Cerebellar cortex (tissue), 1 donor: ENCODE measurements around the gene ANKS4B.
"Not testable (repeated sequence)": the region's sequence is repeated elsewhere in the genome, so short reads cannot be mapped to it uniquely, and the experiment has no call there.

Experiments
- DNase-seq: peaks from one replicate; pipeline ENCODE4 v3.0.0-alpha.2; 2015; ENCODE audit warnings: low spot score

Gene ANKS4B

DNA sequence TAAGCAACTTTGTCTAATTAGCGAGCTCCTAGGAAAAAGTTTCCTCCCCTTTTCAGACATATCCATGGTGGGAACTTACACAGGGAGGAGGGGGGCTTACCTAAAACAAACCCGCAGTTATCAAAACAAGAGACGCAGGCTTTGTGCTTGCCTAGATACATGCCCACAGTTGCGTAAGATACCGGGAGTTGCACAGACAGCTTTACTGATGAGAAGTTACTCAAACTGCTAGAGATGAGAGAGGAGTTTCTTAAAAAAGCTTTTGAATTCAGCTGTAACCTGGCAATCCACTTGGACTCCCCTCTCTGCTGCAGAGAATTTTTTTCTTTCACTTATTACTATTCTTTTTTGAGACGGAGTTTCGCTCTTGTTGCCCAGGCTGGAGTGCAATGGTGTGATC, 15.3 kb upstream of the ANKS4B start:
- DNase-seq, result no peak

- no peak for DNase-seq
These were observed 13.9 kb upstream of the ANKS4B start for GRCh38 chr16:21219551-21219950.

GRCh38 chr16:21222495-21223337, 10.8 kb upstream of the ANKS4B start:
- no peak for DNase-seq

DNA sequence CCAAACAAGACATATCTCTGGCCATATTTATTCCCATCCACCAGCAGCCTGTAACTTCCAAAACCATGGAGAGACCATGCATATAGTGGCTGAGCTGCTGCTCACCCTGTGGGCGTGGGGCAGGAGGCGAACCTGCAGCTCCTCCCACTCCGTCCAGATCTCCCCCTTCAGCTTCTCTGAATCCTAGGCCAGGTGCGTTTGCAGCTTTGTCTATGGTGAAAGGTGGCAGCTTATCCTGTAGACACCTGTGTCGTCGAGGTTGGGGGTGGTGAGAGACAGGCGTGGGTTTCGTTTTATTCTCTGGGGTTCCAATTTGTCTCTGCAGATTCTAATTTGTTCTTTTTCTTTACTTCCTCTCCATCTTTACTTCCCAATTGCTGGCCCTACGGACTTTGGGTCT, 9.7 kb upstream of the ANKS4B start:
- DNase-seq, result no peak

DNA sequence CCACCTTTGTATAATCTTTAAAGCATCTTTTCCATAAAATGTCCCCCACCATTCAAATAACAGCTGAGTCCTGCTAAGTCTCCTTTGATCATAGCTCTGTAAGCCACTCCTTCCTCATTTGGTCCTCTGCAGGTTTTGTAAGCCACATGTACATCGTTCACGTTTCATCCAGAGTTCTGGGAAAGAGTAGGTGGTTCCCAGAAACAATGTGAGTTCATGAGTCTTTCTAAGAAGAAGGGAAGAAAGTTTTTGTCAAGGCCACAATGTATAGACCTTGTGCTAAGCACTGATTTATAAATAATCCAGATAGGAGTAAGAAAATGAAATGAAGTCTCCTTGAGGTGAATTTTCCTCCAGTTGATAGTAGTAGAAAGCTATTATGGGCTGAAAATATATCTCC, 8.7 kb upstream of the ANKS4B start:
- DNase-seq, result no peak

- DNase-seq, result peak; percentile 92
These were observed 6.8 kb upstream of the ANKS4B start for GRCh38 chr16:21226749-21227148.

GRCh38 chr16:21227866-21228265, 5.6 kb upstream of the ANKS4B start:
- DNase-seq, result no peak

- DNase-seq, result no peak
These were observed 5.1 kb upstream of the ANKS4B start for GRCh38 chr16:21228361-21228872.

DNA sequence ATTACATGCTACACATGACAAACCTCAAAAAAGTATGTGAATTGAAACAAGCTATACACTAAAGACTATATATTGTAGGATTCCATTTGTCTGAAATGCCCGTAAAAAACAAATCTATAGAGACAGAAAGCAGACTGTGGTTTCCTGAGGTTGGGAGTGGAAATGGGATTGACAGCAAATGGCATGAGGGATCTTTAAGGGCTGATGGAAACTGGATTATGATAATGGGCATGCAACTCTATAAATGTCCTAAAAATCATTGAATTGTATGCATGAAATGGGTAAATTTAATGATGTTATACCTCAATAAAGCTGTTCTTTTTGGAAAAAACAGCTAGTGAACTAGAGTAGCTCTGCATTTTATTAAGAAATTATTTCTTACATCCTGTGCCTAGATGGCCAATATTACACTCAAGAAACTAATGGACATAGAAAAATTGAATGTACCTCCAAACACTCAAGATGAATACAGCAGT, 416 bp upstream of the ANKS4B start:
- no peak for DNase-seq

DNA sequence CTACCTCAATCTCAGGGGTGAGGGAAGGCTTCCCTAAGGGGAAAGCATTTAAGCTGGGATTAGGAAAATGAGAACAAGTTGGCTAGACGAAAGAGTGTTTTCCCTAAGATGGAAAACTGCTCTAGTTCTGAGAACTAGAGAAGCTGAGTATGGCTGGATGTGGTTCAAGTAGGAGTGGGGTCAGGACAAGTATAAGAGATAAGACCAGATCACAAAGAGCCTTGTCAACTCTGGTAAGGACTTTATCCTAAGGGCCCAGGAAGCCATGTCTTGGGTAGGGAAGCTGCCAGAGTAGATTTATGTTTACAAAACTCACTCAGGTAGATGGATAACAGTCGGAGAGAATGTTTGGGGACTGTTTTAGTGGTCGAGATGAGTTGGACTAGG, 1.7 kb downstream of the ANKS4B start:
- DNase-seq, result no peak

- no peak for DNase-seq
These were observed 3.3 kb downstream of the ANKS4B start for GRCh38 chr16:21236831-21237230.

- DNase-seq, result no peak
These were observed 6.1 kb downstream of the ANKS4B start for GRCh38 chr16:21239646-21240045.

DNA sequence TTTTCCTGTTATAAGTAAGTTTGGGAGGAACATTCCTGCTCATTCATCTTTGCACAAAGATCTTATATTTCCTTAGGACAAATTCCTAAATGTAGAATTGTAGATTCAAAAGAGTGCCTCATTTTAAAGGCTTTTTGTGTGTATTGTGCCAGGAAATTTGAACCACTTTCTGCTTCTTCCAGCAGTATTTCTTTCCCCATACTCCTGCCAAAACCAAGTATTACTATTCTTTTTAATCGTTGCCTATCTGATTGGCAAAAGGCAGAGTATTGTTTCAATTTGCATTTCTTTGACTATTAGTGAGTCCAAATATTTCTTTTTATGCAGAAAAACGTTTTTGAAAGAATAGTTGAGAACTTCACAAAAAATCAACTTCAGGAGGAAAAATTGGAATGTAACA, 9.3 kb downstream of the ANKS4B start:
- DNase-seq, result no peak

DNA sequence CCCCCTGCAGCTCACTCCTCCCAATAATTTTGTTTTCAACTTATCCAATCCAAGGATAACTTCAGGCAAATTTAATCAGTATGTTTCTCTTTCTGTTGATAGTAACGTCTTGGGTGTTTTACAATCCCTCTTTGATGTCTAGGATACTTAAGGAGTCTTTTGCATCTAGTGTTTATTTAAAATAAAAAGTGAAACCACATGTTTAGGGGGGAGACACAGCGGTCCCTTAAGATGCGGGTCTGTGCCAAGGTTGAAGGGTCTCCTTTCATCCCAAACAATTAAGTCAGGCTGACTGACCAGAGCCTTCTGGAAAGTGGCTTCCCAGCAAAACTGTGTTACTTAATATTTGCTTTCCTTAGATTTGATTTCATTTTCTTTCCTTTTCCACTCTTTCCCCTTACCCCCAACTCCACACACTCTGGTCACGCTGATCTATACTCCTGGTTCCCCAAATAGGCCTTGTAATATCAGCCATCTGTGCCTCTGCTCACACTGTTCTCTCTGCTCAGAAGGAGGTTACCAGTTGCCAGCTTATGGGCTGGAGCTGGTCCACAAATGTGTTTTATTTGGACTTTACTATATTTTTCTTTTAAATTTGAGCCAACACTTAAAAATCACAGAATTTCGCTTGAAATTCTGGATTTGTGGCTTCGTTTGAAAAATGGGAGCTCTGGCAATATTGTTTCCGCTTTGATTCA, 11.2 kb downstream of the ANKS4B start:
- DNase-seq, result peak; percentile 88

DNA sequence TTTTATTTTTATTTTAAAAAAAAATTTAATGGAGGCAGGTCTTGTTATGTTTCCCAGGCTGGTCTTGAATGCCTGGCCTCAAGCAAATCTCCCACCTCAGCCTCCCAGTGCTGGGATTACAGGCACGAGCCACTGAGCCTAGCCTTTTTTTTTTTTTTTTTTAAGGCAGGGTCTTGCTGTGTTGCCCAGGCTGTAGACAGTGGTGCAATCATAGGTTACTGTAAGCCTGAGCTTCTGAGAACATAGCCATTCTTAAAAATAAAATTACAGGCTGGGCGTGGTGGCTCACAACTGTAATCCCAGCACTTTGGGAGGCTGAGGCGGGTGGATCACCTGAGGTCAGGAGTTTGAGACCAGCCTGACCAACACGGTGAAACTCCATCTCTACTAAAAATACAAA, 14.7 kb downstream of the ANKS4B start:
- not testable (repeated sequence) for DNase-seq

DNA sequence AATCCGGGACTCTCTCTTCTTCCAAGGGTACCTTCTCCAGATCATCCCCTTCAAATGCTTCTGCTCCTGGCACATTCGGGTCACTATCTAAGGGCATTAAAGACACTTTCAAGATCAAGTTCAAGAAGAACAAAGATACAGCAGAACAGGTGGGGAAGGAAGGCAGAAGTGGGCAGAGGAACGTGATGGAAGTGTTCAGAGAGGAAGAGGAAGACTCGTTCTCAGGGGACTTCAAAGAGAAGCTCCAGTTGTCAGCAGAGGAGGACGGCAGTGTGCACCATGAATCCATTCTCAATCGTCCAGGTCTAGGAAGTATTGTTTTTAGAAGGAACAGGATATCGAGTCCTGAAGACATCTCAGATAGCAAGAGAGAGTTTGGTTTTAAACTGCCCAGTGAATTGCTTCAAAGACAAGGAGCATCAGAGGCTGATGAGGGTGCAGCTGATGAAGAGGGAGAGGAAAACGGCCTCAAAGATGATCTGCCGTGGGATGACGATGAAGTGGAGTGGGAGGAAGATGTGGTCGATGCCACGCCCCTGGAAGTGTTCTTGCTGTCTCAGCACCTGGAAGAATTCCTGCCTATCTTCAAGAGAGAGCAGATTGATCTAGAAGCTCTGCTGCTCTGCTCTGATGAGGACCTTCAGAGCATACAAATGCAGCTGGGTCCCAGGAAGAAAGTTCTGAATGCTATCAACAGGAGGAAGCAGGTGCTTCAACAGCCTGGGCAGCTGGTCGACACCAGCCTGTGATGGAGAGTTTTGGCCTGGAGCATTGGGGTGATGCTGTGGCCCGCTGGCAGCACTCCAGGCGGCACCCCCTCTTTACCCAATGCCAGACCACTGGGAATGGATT, 16.8 kb downstream of the ANKS4B start:
- no peak for DNase-seq

- DNase-seq, result no peak
These were observed 20.0 kb downstream of the ANKS4B start for GRCh38 chr16:21253470-21253869.

- DNase-seq, result no peak
These were observed 23.1 kb downstream of the ANKS4B start for GRCh38 chr16:21256636-21257035.

- no peak for DNase-seq
These were observed 23.8 kb downstream of the ANKS4B start for GRCh38 chr16:21257284-21257683.

DNA sequence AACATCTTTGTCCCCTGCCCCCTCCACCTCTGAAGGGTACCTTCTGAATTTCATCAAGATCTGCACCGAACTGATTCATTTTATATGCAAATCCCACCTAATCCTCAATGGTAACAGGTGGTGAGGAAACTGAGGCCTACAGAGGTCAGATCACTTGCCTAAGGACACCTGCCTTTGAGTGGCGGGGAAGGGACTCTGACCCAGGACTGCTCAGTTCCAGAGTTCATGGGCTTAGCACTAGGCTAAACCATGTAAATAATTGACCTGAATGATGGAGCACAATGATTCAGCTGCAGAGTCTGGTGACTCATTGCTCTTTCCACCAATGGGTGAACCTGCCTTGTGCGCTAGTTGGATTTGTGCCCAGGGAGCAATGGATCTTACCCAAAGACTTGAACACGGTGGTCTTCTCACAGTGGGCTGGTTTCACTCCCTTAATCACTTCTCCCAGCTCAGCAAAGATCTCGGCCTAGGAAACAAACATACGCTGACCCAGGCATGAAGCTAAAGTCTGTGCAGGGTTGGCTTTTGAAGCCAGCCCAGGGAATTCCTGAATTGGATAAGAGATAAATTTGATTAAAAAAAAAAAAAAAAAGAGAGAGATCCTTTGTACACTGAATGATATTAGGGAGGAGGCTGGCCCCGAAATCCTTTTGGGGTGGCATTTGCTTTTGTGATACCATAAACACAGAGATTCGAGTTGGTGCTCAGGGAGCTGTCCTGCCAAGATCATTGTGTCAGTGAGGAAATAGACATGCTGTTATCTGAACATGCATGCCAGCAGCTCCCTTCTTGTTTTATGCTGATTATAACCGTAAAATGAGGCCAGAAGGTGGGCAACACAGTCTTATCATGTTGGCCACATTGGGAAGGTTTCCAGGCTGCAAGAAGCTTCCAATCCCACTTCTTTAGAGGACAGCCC, 27.6 kb downstream of the ANKS4B start:
- DNase-seq, result peak; percentile 83
